HepG2 (cell line): Measurements from ENCODE around the gene IGSF21. TPM values are rescaled to one million over a fixed set of nuclear protein-coding genes. Genes with fewer than 3 reads are reported as not detected.

Experiments
- ATAC-seq: fragments of 200-7000 bp; cut with Tn5 transposase; 3 replicates; pipeline ENCODE4 v1.9.1; 2020; ENCODE audit warnings: mild to moderate bottlenecking, moderate library complexity
- BruUV-seq: library from RNA; stranded (reverse); fragments of 400-500 nt; replicated peaks from 2 replicates; lab custom pipeline; 2021; lab: Mats Ljungman, UMichigan
- CTCF ChIA-PET: fragments of 300-600 bp; formaldehyde crosslinking; extraction: SDS; loops from one replicate; lab custom pipeline; 2021; ENCODE audit warnings: low total read pairs, inconsistent platforms, low intra/inter-chr PET ratio; lab: Yijun Ruan, JAX
- POLR2A ChIA-PET: fragments of 350-600 bp; sonication (Branson Sonifier 250); formaldehyde crosslinking; loops from one replicate; lab custom pipeline; 2020; ENCODE audit warnings: antibody characterized with exemption, inconsistent platforms; lab: Yijun Ruan, JAX
- DNase-seq: peaks from one replicate; pipeline ENCODE4 v3.0.0-alpha.2; 2015; ENCODE audit warnings: low spot score
- FAIRE-seq: peaks from 3 replicates; lab custom pipeline; 2011; peaks lifted over from hg19 to GRCh38; lab: Jason Lieb, UNC
- H2AFZ ChIP-seq: one replicate; pipeline ENCODE4 v1.6.1; 2011; ENCODE audit warnings: low read length, inconsistent platforms
- H3K27ac ChIP-seq: fragments of 300-600 bp; 3 replicates; pipeline ENCODE4 v1.8.0; 2011; ENCODE audit warnings: mixed run types, mild to moderate bottlenecking, mixed read lengths, low read length, inconsistent platforms; ENCODE audit not compliant: insufficient read depth; ENCODE audit errors: extremely low read length
- H3K27me3 ChIP-seq, 2 experiments: fragments of 200-600 bp in 1 of 2; 2 replicates in 1 of 2; 3 replicates in 1 of 2; pipeline versions ENCODE4 v1.6.0 to v1.8.0; 2011; ENCODE audit warnings: low read length in 2 of 2, mild to moderate bottlenecking in 2 of 2, moderate library complexity in 2 of 2, inconsistent platforms in 1 of 2; ENCODE audit not compliant: insufficient read depth in 2 of 2, control insufficient read depth in 1 of 2
- H3K36me3 ChIP-seq, 2 experiments: fragments of 200-600 bp in 1 of 2; replicated peaks in 1 of 2; 2 replicates in 1 of 2; 3 replicates in 1 of 2; pipeline versions ENCODE4 v1.5.1 to v1.8.0; 2011; ENCODE audit warnings: low read length in 2 of 2, inconsistent platforms in 1 of 2; ENCODE audit not compliant: insufficient read depth in 2 of 2, control insufficient read depth in 1 of 2
- H3K4me1 ChIP-seq: 2 replicates; pipeline ENCODE4 v1.5.1; 2012; ENCODE audit warnings: low read length, inconsistent platforms; ENCODE audit not compliant: insufficient read depth
- H3K4me2 ChIP-seq: 2 replicates; pipeline ENCODE4 v1.6.0; 2011; ENCODE audit warnings: low read depth, low read length, inconsistent platforms
- H3K4me3 ChIP-seq, 3 experiments: fragments of 200-600 bp in 1 of 3; sonication (generic), shearing (Covaris generic) in 1 of 3; replicated peaks in 1 of 3; 2 replicates each; pipeline ENCODE4 v1.5.1; 2011 to 2016; ENCODE audit warnings: low read length in 3 of 3, inconsistent platforms in 2 of 3, low read depth in 2 of 3, mild to moderate bottlenecking in 2 of 3, control low read depth in 1 of 3, mixed read lengths in 1 of 3; ENCODE audit not compliant: insufficient read depth in 1 of 3
- H3K79me2 ChIP-seq: one replicate; pipeline ENCODE4 v1.6.1; 2011; ENCODE audit warnings: low read length, inconsistent platforms; ENCODE audit not compliant: insufficient read depth
- H3K9ac ChIP-seq: 2 replicates; pipeline ENCODE4 v1.6.0; 2011; ENCODE audit warnings: mild to moderate bottlenecking, low read depth, low read length, inconsistent platforms; ENCODE audit not compliant: insufficient read depth
- H3K9me3 ChIP-seq: 2 replicates; pipeline ENCODE4 v1.5.1; 2012; ENCODE audit warnings: mild to moderate bottlenecking, low read length
- H4K20me1 ChIP-seq: 2 replicates; pipeline ENCODE4 v1.6.0; 2011; ENCODE audit warnings: inconsistent platforms, mild to moderate bottlenecking, low read length, moderate library complexity; ENCODE audit not compliant: insufficient read depth
- FOXA1 ChIP-seq, 2 experiments: fragments of 450-650 bp in 1 of 2; sonication (generic) in 1 of 2; formaldehyde crosslinking in 1 of 2; IDR thresholded peaks; 2 replicates each; pipeline versions ENCODE4 v1.4.0 to v1.6.1; 2016 to 2020; ENCODE audit warnings: missing genetic modification reagents in 1 of 2
- FOXK1 ChIP-seq: sonication (generic); formaldehyde crosslinking; IDR thresholded peaks from 2 replicates; pipeline ENCODE4 v1.4.0; 2020; ENCODE audit warnings: low read depth, missing genetic modification reagents, borderline replicate concordance
- GZF1 ChIP-seq: sonication (generic); formaldehyde crosslinking; IDR thresholded peaks from 2 replicates; pipeline ENCODE4 v1.5.1; 2020; ENCODE audit warnings: mild to moderate bottlenecking, missing genetic modification reagents
- HCFC1 ChIP-seq: fragments of 150-350 bp; IDR thresholded peaks from 2 replicates; pipeline ENCODE4 v1.6.1; 2014; ENCODE audit warnings: low read depth, low read length
- NCOR1 ChIP-seq: fragments of 200-600 bp; sonication (generic); IDR thresholded peaks from 2 replicates; pipeline ENCODE4 v1.7.0; 2017; ENCODE audit warnings: antibody characterized with exemption, low read length, borderline replicate concordance
- RBAK ChIP-seq: sonication (generic); formaldehyde crosslinking; IDR thresholded peaks from 2 replicates; pipeline ENCODE4 v1.5.1; 2020; ENCODE audit warnings: mild to moderate bottlenecking, missing genetic modification reagents
- RBFOX2 ChIP-seq: fragments of 200-400 bp; formaldehyde crosslinking; IDR thresholded peaks from 2 replicates; pipeline ENCODE4 v1.6.1; 2017; ENCODE audit warnings: low read depth, mild to moderate bottlenecking, low read length
- RORA ChIP-seq: sonication (generic); formaldehyde crosslinking; IDR thresholded peaks from 2 replicates; pipeline ENCODE4 v1.5.0; 2020; ENCODE audit warnings: mild to moderate bottlenecking, missing genetic modification reagents, moderate library complexity
- SCMH1 ChIP-seq: sonication (generic); formaldehyde crosslinking; IDR thresholded peaks from 2 replicates; pipeline ENCODE4 v1.9.0; 2021; ENCODE audit warnings: missing genetic modification reagents, mild to moderate bottlenecking, borderline replicate concordance
- SPEN ChIP-seq: sonication (generic); formaldehyde crosslinking; IDR thresholded peaks from 2 replicates; pipeline ENCODE4 v1.5.1; 2020; ENCODE audit warnings: low read depth, mild to moderate bottlenecking, missing genetic modification reagents
- TAF15 ChIP-seq: fragments of 200-400 bp; formaldehyde crosslinking; IDR thresholded peaks from one replicate; pipeline ENCODE4 v1.6.1; 2018; ENCODE audit warnings: mild to moderate bottlenecking, low read depth, low read length; ENCODE audit not compliant: poor library complexity, severe bottlenecking
- TBP ChIP-seq: sonication (generic); formaldehyde crosslinking; IDR thresholded peaks from 2 replicates; pipeline ENCODE4 v1.5.0; 2020; ENCODE audit warnings: missing genetic modification reagents
- ZBTB3 ChIP-seq: sonication (generic); formaldehyde crosslinking; IDR thresholded peaks from 2 replicates; pipeline ENCODE4 v1.4.0; 2020; ENCODE audit warnings: low read depth, mild to moderate bottlenecking, moderate library complexity, missing genetic modification reagents, borderline replicate concordance
- ZNF124 ChIP-seq: sonication (generic); formaldehyde crosslinking; IDR thresholded peaks from 2 replicates; pipeline ENCODE4 v1.4.0; 2020; ENCODE audit warnings: missing genetic modification reagents
- ZNF256 ChIP-seq: sonication (generic); formaldehyde crosslinking; conservative IDR thresholded peaks from 2 replicates; pipeline ENCODE4 v1.4.0; 2020; ENCODE audit warnings: missing genetic modification reagents
- ZNF747 ChIP-seq: sonication (generic); formaldehyde crosslinking; IDR thresholded peaks from 2 replicates; pipeline ENCODE4 v1.8.1; 2023; ENCODE audit warnings: missing genetic modification reagents, mild to moderate bottlenecking, borderline replicate concordance
- WGBS: methylation state at CpG from one replicate; pipeline ENCODE4 v1.1.6; 2017; ENCODE audit warnings: low lambda C conversion rate; 5-methylcytosine and 5-hydroxymethylcytosine counted together
- in situ Hi-C: cut with HindIII; loops from 2 replicates; pipeline ENCODE4 v1.10.0; 2017; ENCODE audit warnings: low pct_unique_long_range_greater_than_20kb; ENCODE audit not compliant: extremely low pct_ligation_motif_present
- intact Hi-C: fragments of 100-400 bp; cut with micrococcal nuclease; formaldehyde crosslinking; loops from one replicate; pipeline ENCODE4 v1.10.0; 2022; ENCODE audit not compliant: unreplicated experiment
- polyA plus RNA-seq, 8 experiments: library from polyadenylated mRNA; depleted of rRNA in 3 of 8; stranded (reverse) in 7 of 8; unstranded in 1 of 8; fragments of >200 nt; fragmentation: Illumina TruSeq in 4 of 8; extraction: Trizol in 4 of 8; gene quantifications; 2 replicates each; pipeline versions ENCODE4 v1.2.1 to v1.2.3, GENCODE V29; 2011 to 2016; ENCODE audit warnings: low read depth in 4 of 8, missing spikeins in 1 of 8, mixed read lengths in 1 of 8; ENCODE audit not compliant: insufficient read depth in 1 of 8
- total RNA-seq, 5 experiments: library from RNA; depleted of rRNA; stranded (reverse); fragments of >200 nt; fragmentation: Illumina TruSeq; extraction: Trizol; gene quantifications; 2 replicates each; pipeline ENCODE4 v1.2.3, GENCODE V29; 2016; ENCODE audit warnings: low read depth in 1 of 5
- TF ChIP-seq, protein P1 (sequence below): sonication (generic); formaldehyde crosslinking; IDR thresholded peaks from 2 replicates; pipeline ENCODE4 v1.4.0; 2020; ENCODE audit warnings: mild to moderate bottlenecking, missing genetic modification reagents
- TF ChIP-seq, protein P2 (sequence below): sonication (generic); formaldehyde crosslinking; IDR thresholded peaks from 2 replicates; pipeline ENCODE4 v1.4.0; 2020; ENCODE audit warnings: mild to moderate bottlenecking, missing genetic modification reagents

Gene IGSF21
- total and polyA plus RNA-seq, 2 of the 13 experiments (the other 11 are each of a cell fraction or from before 2014, with no cell fraction given) = not detected

DNA sequence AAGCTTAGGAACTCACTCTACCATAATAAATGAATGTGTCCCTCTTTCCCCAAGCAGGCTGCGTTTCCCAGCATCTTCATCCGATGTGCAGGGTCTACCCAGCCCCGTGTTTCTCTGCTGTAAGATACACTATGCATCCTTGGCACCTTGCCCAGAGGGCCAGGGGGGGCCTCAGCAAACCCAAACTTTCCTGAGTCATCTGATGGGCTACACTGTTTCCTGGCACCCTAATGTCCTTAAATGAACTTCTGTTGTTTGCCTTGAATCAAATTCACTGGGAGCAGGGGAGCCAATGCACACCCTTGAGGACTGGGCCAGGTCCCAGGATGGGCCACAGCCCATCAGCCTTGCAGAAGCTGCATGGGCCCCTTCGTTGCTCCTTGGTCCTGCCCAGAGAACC is 145.5 kb downstream of the IGSF21 start (continued):
- no peak for TF ChIP-seq ZBTB3 (CRISPR knock-in tag)
- no peak for TF ChIP-seq ZNF124 (CRISPR knock-in tag)
- no peak for TF ChIP-seq ZNF747 (CRISPR knock-in tag)
- TF ChIP-seq TAF15 = no peak
- TF ChIP-seq SPEN (CRISPR knock-in tag) = no peak
- TF ChIP-seq, protein P1, sequence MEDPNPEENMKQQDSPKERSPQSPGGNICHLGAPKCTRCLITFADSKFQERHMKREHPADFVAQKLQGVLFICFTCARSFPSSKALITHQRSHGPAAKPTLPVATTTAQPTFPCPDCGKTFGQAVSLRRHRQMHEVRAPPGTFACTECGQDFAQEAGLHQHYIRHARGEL (CRISPR knock-in tag) = no peak
- TF ChIP-seq TBP (CRISPR knock-in tag) = no peak
- no peak for TF ChIP-seq RBFOX2

DNA sequence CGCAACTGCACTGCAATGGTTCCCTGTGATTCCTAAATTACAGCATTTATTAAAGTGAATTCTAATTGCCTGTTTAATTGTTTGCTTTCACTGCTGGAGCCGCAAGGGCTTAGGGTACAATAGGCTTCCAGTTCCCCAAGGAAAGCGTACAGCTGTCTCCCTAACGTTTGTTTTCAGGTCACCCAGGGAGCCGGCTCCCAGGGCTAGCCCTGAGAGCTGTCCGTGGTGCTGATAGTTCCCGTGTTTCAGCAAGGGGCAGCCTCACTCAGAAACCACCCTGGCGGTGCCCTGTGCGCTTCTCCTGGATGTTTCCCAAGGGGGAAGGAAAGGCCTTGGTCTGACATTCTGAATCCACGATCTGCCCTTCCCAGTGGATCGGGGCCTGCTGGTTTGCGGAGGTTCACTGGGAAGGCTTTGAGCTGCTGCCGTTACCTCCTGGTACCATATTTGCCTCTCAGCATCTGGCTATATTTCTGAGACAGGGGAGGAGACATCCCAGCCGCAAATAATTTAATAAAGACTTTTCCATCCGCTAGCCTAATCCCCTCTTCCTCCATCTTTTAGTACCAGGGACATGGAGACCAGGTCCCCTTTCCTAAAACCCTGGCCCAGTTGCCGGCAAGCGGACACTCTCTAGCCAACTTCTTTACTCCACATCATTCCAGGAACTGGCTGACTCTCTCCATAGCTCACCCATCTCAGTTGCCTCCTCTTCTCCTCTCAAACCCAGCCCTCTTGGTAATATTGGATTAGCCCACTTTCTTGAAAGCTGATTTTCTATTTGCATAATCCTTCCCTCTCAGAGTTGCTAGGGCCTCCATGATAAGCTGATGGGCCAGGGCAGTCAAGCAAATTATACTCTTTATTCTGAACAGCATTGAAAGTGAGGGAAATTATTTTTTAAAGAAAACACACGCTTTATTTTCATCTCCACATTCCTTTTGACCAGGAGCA is 149.0 kb downstream of the IGSF21 start:
- WGBS = 31% methylated on average over 11 of the region's 18 CpGs
- no peak for TF ChIP-seq GZF1 (CRISPR knock-in tag)
- TF ChIP-seq HCFC1 = no peak
- TF ChIP-seq FOXA1 (IDR thresholded peaks at IDR 0.05) = no peak
- no peak for TF ChIP-seq FOXA1 (CRISPR knock-in tag; IDR thresholded peaks at IDR 0.05)
- TF ChIP-seq SCMH1 = no peak
- TF ChIP-seq, protein P2, sequence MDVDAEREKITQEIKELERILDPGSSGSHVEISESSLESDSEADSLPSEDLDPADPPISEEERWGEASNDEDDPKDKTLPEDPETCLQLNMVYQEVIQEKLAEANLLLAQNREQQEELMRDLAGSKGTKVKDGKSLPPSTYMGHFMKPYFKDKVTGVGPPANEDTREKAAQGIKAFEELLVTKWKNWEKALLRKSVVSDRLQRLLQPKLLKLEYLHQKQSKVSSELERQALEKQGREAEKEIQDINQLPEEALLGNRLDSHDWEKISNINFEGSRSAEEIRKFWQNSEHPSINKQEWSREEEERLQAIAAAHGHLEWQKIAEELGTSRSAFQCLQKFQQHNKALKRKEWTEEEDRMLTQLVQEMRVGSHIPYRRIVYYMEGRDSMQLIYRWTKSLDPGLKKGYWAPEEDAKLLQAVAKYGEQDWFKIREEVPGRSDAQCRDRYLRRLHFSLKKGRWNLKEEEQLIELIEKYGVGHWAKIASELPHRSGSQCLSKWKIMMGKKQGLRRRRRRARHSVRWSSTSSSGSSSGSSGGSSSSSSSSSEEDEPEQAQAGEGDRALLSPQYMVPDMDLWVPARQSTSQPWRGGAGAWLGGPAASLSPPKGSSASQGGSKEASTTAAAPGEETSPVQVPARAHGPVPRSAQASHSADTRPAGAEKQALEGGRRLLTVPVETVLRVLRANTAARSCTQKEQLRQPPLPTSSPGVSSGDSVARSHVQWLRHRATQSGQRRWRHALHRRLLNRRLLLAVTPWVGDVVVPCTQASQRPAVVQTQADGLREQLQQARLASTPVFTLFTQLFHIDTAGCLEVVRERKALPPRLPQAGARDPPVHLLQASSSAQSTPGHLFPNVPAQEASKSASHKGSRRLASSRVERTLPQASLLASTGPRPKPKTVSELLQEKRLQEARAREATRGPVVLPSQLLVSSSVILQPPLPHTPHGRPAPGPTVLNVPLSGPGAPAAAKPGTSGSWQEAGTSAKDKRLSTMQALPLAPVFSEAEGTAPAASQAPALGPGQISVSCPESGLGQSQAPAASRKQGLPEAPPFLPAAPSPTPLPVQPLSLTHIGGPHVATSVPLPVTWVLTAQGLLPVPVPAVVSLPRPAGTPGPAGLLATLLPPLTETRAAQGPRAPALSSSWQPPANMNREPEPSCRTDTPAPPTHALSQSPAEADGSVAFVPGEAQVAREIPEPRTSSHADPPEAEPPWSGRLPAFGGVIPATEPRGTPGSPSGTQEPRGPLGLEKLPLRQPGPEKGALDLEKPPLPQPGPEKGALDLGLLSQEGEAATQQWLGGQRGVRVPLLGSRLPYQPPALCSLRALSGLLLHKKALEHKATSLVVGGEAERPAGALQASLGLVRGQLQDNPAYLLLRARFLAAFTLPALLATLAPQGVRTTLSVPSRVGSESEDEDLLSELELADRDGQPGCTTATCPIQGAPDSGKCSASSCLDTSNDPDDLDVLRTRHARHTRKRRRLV = no peak
- no peak for TF ChIP-seq RBAK (CRISPR knock-in tag)
- no peak for TF ChIP-seq FOXK1 (CRISPR knock-in tag)
- TF ChIP-seq NCOR1 = no peak
- TF ChIP-seq ZNF256 (CRISPR knock-in tag) = peak; percentile 67; the same call in 1 of the 2 replicates
- no peak for TF ChIP-seq RORA

More for the DNA sequence above, 149.0 kb downstream of the IGSF21 start:
- Histone ChIP-seq H2AFZ (no peak overlapping the region), H3K9me3 (no peaks in the 10 kb centered on the region), H3K4me1 (no peaks in the 10 kb centered on the region), H4K20me1 (0 out of 2 replicates have a peak, but pooled peaks cover 3% of the 10 kb centered on the region), H3K4me3 (no peak overlapping the region), H3K4me2 (no peak overlapping the region), H3K79me2 (no peaks in the 10 kb centered on the region), H3K27ac (no peak overlapping the region), H3K27me3 (no peaks in the 10 kb centered on the region; a peak in 2 of 5 replicates), H3K9ac (no peak overlapping the region), H3K36me3 (no peaks in the 10 kb centered on the region)
- in situ Hi-C loops = no loop called here
- intact Hi-C loops = no loop called here
- FAIRE-seq = no peak
- BruUV-seq = no TSS peak
- ChIA-PET POLR2A (no interaction called here), CTCF (no interaction called here)
- ATAC-seq = peak; percentile 62
- DNase-seq = peak; percentile 10
